PC-3 (cell line): Measurements from ENCODE around the gene ESPN. TPM values are rescaled to one million over a fixed set of nuclear protein-coding genes. Genes with fewer than 3 reads are reported as not detected.

Experiments
- ATAC-seq: fragments of 200-7000 bp; cut with Tn5 transposase; 2 replicates; pipeline ENCODE4 v1.9.1; 2020; ENCODE audit warnings: mild to moderate bottlenecking, moderate library complexity
- BruUV-seq: library from RNA; stranded (reverse); fragments of 400-500 nt; replicated peaks from 2 replicates; lab custom pipeline; 2021; lab: Mats Ljungman, UMichigan
- CTCF ChIA-PET: fragments of 300-600 bp; sonication (Branson Sonifier 250); formaldehyde crosslinking; loops from one replicate; lab custom pipeline; 2022; ENCODE audit warnings: antibody characterized with exemption; lab: Charles Lee
- POLR2A ChIA-PET: fragments of 300-600 bp; sonication (Branson Sonifier 250); formaldehyde crosslinking; loops from one replicate; lab custom pipeline; 2022; ENCODE audit warnings: antibody characterized with exemption; ENCODE audit not compliant: unreplicated experiment; lab: Charles Lee
- DNase-seq: peaks from one replicate; pipeline ENCODE4 v3.0.0-alpha.2; 2015
- H2AFZ ChIP-seq: fragments of 300-600 bp; sonication (generic); 2 replicates; pipeline ENCODE4 v1.6.0; 2016; ENCODE audit warnings: antibody characterized with exemption, low read length
- H3F3A ChIP-seq: fragments of 300-600 bp; sonication (generic); one replicate; pipeline ENCODE4 v1.6.0; 2017; ENCODE audit warnings: antibody characterized with exemption, low read length, control low read depth, mild to moderate bottlenecking; ENCODE audit not compliant: unreplicated experiment
- H3K27ac ChIP-seq: fragments of 300-600 bp; sonication (generic); 2 replicates; pipeline ENCODE4 v1.5.1; 2016; ENCODE audit warnings: mild to moderate bottlenecking, low read length
- H3K27me3 ChIP-seq: fragments of 300-600 bp; sonication (generic); 2 replicates; pipeline ENCODE4 v1.6.1; 2016; ENCODE audit warnings: low read length, mixed read lengths
- H3K36me3 ChIP-seq: fragments of 300-600 bp; sonication (generic); 2 replicates; pipeline ENCODE4 v1.6.1; 2016; ENCODE audit warnings: low read depth, mixed run types, low read length, mixed read lengths
- H3K4me1 ChIP-seq: fragments of 300-600 bp; sonication (generic); 2 replicates; pipeline ENCODE4 v1.5.1; 2016; ENCODE audit warnings: low read length; ENCODE audit not compliant: insufficient read depth
- H3K4me2 ChIP-seq: fragments of 300-600 bp; sonication (generic); 2 replicates; pipeline ENCODE4 v1.6.0; 2016; ENCODE audit warnings: low read length
- H3K4me3 ChIP-seq: fragments of 300-600 bp; sonication (generic); 2 replicates; pipeline ENCODE4 v1.5.1; 2016; ENCODE audit warnings: mild to moderate bottlenecking, low read length, mixed read lengths
- H3K79me2 ChIP-seq: fragments of 300-600 bp; sonication (generic); 2 replicates; pipeline ENCODE4 v1.6.1; 2017; ENCODE audit warnings: low read length, mixed read lengths
- H3K9ac ChIP-seq: fragments of 300-600 bp; sonication (generic); 2 replicates; pipeline ENCODE4 v1.6.0; 2016; ENCODE audit warnings: mild to moderate bottlenecking, low read length
- H3K9me2 ChIP-seq: fragments of 300-600 bp; sonication (generic); replicated peaks from 2 replicates; pipeline ENCODE4 v1.6.1; 2016; ENCODE audit warnings: mixed run types, low read length, mixed read lengths
- H3K9me3 ChIP-seq: fragments of 300-600 bp; sonication (generic); 2 replicates; pipeline ENCODE4 v1.6.1; 2016; ENCODE audit warnings: low read length, mixed read lengths
- H4K20me1 ChIP-seq: fragments of 300-600 bp; sonication (generic); 2 replicates; pipeline ENCODE4 v1.6.1; 2016; ENCODE audit warnings: low read length, mixed read lengths
- CTCF ChIP-seq: fragments of 300-600 bp; sonication (generic); conservative IDR thresholded peaks from 2 replicates; pipeline ENCODE4 v1.5.1; 2017; ENCODE audit warnings: antibody characterized with exemption, low read depth, mild to moderate bottlenecking, low read length
- EZH2 ChIP-seq: fragments of 300-600 bp; sonication (generic); IDR thresholded peaks from one replicate; pipeline ENCODE4 v1.6.1; 2017; ENCODE audit warnings: antibody characterized with exemption, mild to moderate bottlenecking, low read length; ENCODE audit not compliant: unreplicated experiment
- EZH2phosphoT487 ChIP-seq: fragments of 300-600 bp; sonication (generic); IDR thresholded peaks from 2 replicates; pipeline ENCODE4 v1.6.1; 2018; ENCODE audit warnings: mild to moderate bottlenecking, antibody characterized with exemption, low read length, borderline replicate concordance
- intact Hi-C: fragments of 100-400 bp; cut with micrococcal nuclease; formaldehyde crosslinking; loops from 2 replicates; pipeline ENCODE4 v1.9.0; 2023
- total RNA-seq: library from RNA; depleted of rRNA; stranded (reverse); fragments of >200 nt; gene quantifications from 2 replicates; pipeline ENCODE4 v1.2.3, GENCODE V29; 2014

The ESPN gene
- total RNA-seq, 1 experiment from 2014 or later = 11.1 TPM

GRCh38 chr1:6446665-6447015 lies 22.1 kb downstream of the ESPN start:
- Histone ChIP-seq H3K9me2 (no peaks in the 10 kb centered on the region), H3K79me2 (no peaks in the 10 kb centered on the region), H3K9me3 (no peaks in the 10 kb centered on the region), H4K20me1 (no peaks in the 10 kb centered on the region), H3K4me1 (peaks cover 9% of the 10 kb centered on the region), H3K27me3 (peaks cover 16% of the 10 kb centered on the region), H2AFZ (no peak overlapping the region; the same call in 1 of the 2 replicates), H3K36me3 (no peaks in the 10 kb centered on the region), H3F3A (no peaks in the 10 kb centered on the region), H3K27ac (no peak overlapping the region), H3K9ac (no peak overlapping the region), H3K4me2 (peak overlapping the region; percentile 82), H3K4me3 (peak overlapping the region; percentile 60; the same call in 1 of the 2 replicates)
- CTCF ChIA-PET = interaction anchor here (0.5 to 0.6 kb wide), 2 partner anchors 16 to 60 kb away, joined by 3 to 15 read pairs; no protein-coding TSS in a partner anchor
- intact Hi-C loops = no loop called here
- no peak for DNase-seq
- TF ChIP-seq CTCF (no peak), EZH2 (no peak), EZH2phosphoT487 (no peak)
- POLR2A ChIA-PET = no interaction called here
- BruUV-seq = no TSS peak
- ATAC-seq = no peak

GRCh38 chr1:6447016-6447817 lies 22.6 kb downstream of the ESPN start:
- H4K20me1 ChIP-seq = no peaks in the 10 kb centered on the region
- CTCF ChIA-PET = interaction anchor here (0.5 kb wide), 1 partner anchor 60 kb away, joined by 3 read pairs; no protein-coding TSS in a partner anchor
- H3K9me3 ChIP-seq = no peaks in the 10 kb centered on the region
- peaks cover 16% of the 10 kb centered on the region for H3K27me3 ChIP-seq
- no peaks in the 10 kb centered on the region for H3F3A ChIP-seq
- no peaks in the 10 kb centered on the region for H3K79me2 ChIP-seq
- ATAC-seq = no peak
- H3K4me1 ChIP-seq = peaks cover 9% of the 10 kb centered on the region
- peak overlapping the region; percentile 60 for H3K4me3 ChIP-seq
- no peak for DNase-seq
- TF ChIP-seq EZH2phosphoT487 (no peak), CTCF (no peak), EZH2 (no peak)
- no peak overlapping the region for H3K27ac ChIP-seq
- intact Hi-C loops = no loop called here
- POLR2A ChIA-PET = no interaction called here
- H3K36me3 ChIP-seq = no peaks in the 10 kb centered on the region
- peak overlapping the region; percentile 82 for H3K4me2 ChIP-seq
- H3K9me2 ChIP-seq = no peaks in the 10 kb centered on the region
- no peak overlapping the region for H3K9ac ChIP-seq
- no TSS peak for BruUV-seq
- H2AFZ ChIP-seq = peak overlapping the region; percentile 74
